ENCODE results near the gene MAST4. TPM values are rescaled to one million over a fixed set of nuclear protein-coding genes. Genes with fewer than 3 reads are reported as not detected.

MAST4 gene
- total RNA-seq, result 9.8 and 13.1 TPM in 2 replicates

GRCh38 chr5:66595756-66596635, at the start of gene MAST4:
TSS of gene MAST4 (plus strand) at chr5:66596393. CDS start at chr5:66596656, 263 bp downstream.

GRCh38 chr5:67196537-67197059, 600.4 kb downstream of the MAST4 start, which contains the start of gene CD180:
TSS of gene CD180 (minus strand) at chr5:67196799. CDS start at chr5:67196641, 158 bp downstream.

Measured in smooth muscle cell of the umbilical artery (primary cell).